NCI-H1105 treated with DMSO at 0.1 percent for 48 hours (cell line): ENCODE measurements around the gene ZNF236.
"Not testable (repeated sequence)": the region's sequence is repeated elsewhere in the genome, so short reads cannot be mapped to it uniquely, and the experiment has no call there.

ENCODE experiments used
- DNase-seq: peaks from one replicate; lab custom pipeline; 2025; lab: John Stamatoyannopoulos, UW

ZNF236 gene

GRCh38 chr18:76822506-76823160 is at the start of gene ZNF236:
TSS of gene ZNF236 (plus strand) at chr18:76822557. CDS start at chr18:76822608, 51 bp downstream.
- peak; percentile 59 for DNase-seq

- DNase-seq: no peak
These were observed 49.7 kb upstream of the ZNF236 start for GRCh38 chr18:76772665-76773064.

- DNase-seq: not testable (repeated sequence)
These were observed 45.3 kb upstream of the ZNF236 start for GRCh38 chr18:76777036-76777435.

GRCh38 chr18:76783786-76784484 is 38.4 kb upstream of the ZNF236 start:
- no peak for DNase-seq

GRCh38 chr18:76785872-76786271 is 36.5 kb upstream of the ZNF236 start:
- no peak for DNase-seq

GRCh38 chr18:76788571-76789317 is 33.6 kb upstream of the ZNF236 start:
- DNase-seq: no peak

GRCh38 chr18:76791106-76791505 is 31.3 kb upstream of the ZNF236 start:
- DNase-seq: no peak

GRCh38 chr18:76791642-76792041 is 30.7 kb upstream of the ZNF236 start:
- no peak for DNase-seq

GRCh38 chr18:76794326-76794725 is 28.0 kb upstream of the ZNF236 start:
- DNase-seq: no peak

GRCh38 chr18:76801567-76802505 is 20.5 kb upstream of the ZNF236 start:
- DNase-seq: peak; percentile 37

GRCh38 chr18:76803413-76803812 is 18.9 kb upstream of the ZNF236 start:
- no peak for DNase-seq

GRCh38 chr18:76803814-76804213 is 18.5 kb upstream of the ZNF236 start:
- peak; percentile 71 for DNase-seq

GRCh38 chr18:76805221-76805620 is 17.1 kb upstream of the ZNF236 start:
- no peak for DNase-seq

- DNase-seq: no peak
These were observed 16.1 kb upstream of the ZNF236 start for GRCh38 chr18:76806301-76806700.

GRCh38 chr18:76808561-76808960 is 13.8 kb upstream of the ZNF236 start:
- DNase-seq: no peak

- DNase-seq: not testable (repeated sequence)
These were observed 10.8 kb upstream of the ZNF236 start for GRCh38 chr18:76811530-76811929.

- DNase-seq: no peak
These were observed 8.1 kb upstream of the ZNF236 start for GRCh38 chr18:76814256-76814655.

GRCh38 chr18:76816127-76816526 is 6.2 kb upstream of the ZNF236 start:
- DNase-seq: no peak

GRCh38 chr18:76817888-76818611 is 4.3 kb upstream of the ZNF236 start:
- no peak for DNase-seq

GRCh38 chr18:76819411-76820136 is 2.8 kb upstream of the ZNF236 start:
- no peak for DNase-seq
